ENCODE data around the gene ARHGAP35.
"Not testable (repeated sequence)": the region's sequence is repeated elsewhere in the genome, so short reads cannot be mapped to it uniquely, and the experiment has no call there.

ARHGAP35 gene

DNA sequence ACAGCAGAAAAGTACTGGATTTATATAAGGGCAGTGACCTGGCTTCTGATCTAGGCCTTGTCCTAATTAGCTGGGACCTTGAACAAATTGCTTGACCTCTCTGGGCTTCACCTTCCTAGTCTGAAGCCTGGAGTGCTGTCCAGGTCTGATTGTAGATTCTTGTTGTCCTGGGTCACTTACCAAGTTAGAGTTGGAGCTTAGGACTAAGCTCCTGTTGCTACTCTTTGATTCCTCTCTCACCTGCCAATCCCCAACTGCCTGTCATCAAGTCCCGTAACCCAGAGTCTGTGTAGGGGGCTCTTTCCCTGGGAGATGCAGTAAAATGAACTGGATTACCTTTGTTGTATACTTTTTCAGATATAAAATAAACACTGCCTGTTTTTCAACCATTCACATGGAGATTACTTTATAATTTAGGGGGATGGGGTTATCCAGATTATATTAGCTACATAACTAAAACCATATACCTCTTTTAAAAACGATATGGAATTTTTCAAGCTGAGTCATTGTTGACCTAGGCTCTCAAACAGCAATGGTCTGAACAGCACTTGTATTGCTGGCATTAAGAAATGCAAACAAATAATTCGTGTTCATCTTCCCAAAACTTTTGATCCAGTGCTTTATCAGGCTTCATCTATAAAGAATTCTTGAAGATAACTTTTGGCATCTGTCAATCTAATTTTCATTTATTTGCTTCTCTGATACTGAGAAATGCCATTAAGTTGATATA, 5.8 kb downstream of the ARHGAP35 start:
- Histone ChIP-seq H3K9me3 (ENCODE audit: control insufficient read depth in 5 of 5, low read length in 5 of 5) (no peaks in the 10 kb centered on the region), H3K27me3 (ENCODE audit: control insufficient read depth in 5 of 5, insufficient read depth in 4 of 5, low read length in 5 of 5) (no peaks in the 10 kb centered on the region), H3K36me3 (ENCODE audit: control insufficient read depth in 5 of 5, insufficient read depth in 5 of 5, low read length in 5 of 5) (no peaks in the 10 kb centered on the region), H3K27ac (ENCODE audit: low read depth, low read length) (no peak overlapping the region), H3K4me3 (ENCODE audit: low read depth in 1 of 5, low read length in 5 of 5) (no peak overlapping the region), H3K9ac (ENCODE audit: low read length in 5 of 5) (peak overlapping the region in 2 of 5 donors; percentile 1 to 18), H3K4me1 (ENCODE audit: control insufficient read depth in 5 of 5, insufficient read depth in 5 of 5, low read length in 5 of 5) (peaks cover 5 to 47% (median 45%) of the 10 kb centered on the region in 5 donors)

DNA sequence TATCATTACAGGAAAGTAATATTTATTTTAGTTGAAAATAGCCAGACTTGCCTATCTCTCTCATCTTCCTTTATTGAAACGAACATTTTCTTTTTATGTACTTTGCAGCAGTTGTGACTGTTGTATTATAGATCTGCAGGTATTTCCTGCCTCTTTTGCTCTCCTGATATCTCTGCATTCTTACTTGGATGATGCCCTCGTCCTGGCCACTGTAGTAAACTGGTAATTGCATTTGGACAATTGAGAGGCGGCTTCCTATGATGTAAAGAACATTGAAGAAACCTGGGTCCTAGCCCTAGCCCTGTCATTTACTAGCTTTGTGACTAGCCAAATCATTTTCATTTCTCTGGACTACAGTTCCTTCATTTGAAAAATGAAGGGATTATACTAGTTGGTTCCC, 6.4 kb downstream of the ARHGAP35 start:
- Histone ChIP-seq H3K9me3 (ENCODE audit: control insufficient read depth in 5 of 5, low read length in 5 of 5) (no peaks in the 10 kb centered on the region), H3K4me1 (ENCODE audit: control insufficient read depth in 5 of 5, insufficient read depth in 5 of 5, low read length in 5 of 5) (peaks cover 1 to 41% (median 39%) of the 10 kb centered on the region in 5 donors), H3K9ac (ENCODE audit: low read length in 5 of 5) (no peak overlapping the region), H3K27ac (ENCODE audit: low read depth, low read length) (no peak overlapping the region), H3K36me3 (ENCODE audit: control insufficient read depth in 5 of 5, insufficient read depth in 5 of 5, low read length in 5 of 5) (no peaks in the 10 kb centered on the region), H3K27me3 (ENCODE audit: control insufficient read depth in 5 of 5, insufficient read depth in 4 of 5, low read length in 5 of 5) (no peaks in the 10 kb centered on the region), H3K4me3 (ENCODE audit: low read depth in 1 of 5, low read length in 5 of 5) (no peak overlapping the region)

DNA sequence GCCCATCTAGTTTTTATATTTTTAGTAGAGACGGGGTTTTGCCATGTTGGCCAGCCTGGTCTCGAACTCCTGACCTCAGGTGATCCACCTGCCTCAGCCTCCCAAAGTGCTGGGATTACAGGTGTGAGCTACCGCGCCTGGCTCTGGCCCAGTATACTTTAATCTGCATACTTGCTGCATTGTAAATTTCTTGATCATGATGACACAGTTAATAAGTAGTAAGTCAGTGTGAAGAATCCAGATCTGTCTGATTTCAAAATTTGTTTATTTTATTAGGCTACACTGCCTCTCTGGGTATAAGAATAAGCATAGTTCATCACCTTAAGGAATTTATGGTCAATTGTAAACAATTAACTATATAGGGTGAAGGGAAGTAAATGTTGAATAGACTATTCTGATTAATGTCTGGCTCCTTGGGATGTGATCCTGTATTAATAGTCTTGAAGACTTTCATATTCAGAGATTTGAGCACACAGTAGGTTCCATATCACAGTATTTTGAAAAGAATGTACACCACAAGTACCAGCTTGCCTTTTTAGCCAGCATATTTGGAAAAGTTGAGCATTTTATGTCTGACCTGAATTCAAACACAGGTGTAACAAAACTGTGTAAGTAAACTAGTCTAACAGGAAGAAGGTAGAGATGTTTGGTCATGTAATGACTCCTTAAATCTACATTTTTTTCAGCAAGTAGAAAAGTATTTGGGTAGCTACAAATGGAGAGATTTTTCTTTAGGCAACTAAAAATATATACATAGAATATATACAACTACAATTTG, 7.4 kb downstream of the ARHGAP35 start:
- no peak overlapping the region for H3K4me3 ChIP-seq (ENCODE audit: low read depth in 1 of 5, low read length in 5 of 5)
- H3K4me1 ChIP-seq (ENCODE audit: control insufficient read depth in 5 of 5, insufficient read depth in 5 of 5, low read length in 5 of 5), result peaks cover 0 to 30% (median 29%) of the 10 kb centered on the region in 5 donors
- no peaks in the 10 kb centered on the region for H3K27me3 ChIP-seq (ENCODE audit: control insufficient read depth in 5 of 5, insufficient read depth in 4 of 5, low read length in 5 of 5)
- H3K27ac ChIP-seq (ENCODE audit: low read depth, low read length), result no peak overlapping the region
- no peak overlapping the region for H3K9ac ChIP-seq (ENCODE audit: low read length in 5 of 5)
- no peaks in the 10 kb centered on the region for H3K36me3 ChIP-seq (ENCODE audit: control insufficient read depth in 5 of 5, insufficient read depth in 5 of 5, low read length in 5 of 5)
- no peaks in the 10 kb centered on the region for H3K9me3 ChIP-seq (ENCODE audit: control insufficient read depth in 5 of 5, low read length in 5 of 5)

DNA sequence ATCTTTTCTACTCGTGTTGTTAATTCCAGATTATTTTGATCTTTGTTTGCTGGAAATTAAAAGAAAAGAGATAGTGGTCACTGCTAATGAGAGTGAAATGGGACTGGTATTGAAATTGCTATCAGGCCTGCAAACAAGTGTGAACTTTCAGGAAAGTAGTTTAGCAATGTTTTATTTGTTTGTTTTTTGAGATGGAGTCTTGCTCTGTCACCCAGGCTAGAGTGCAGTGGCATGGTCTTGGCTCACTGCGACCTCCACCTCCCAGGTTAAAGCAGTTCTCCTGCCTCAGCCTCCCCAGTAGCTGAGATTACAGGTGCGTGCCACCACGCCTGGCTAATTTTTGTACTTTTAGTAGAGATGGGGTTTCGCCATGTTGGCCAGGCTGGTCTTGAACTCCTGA, 10.4 kb downstream of the ARHGAP35 start:
- not testable (repeated sequence) for H3K9ac ChIP-seq (ENCODE audit: low read length in 5 of 5); H3K36me3 ChIP-seq (ENCODE audit: control insufficient read depth in 5 of 5, insufficient read depth in 5 of 5, low read length in 5 of 5); H3K27me3 ChIP-seq (ENCODE audit: control insufficient read depth in 5 of 5, insufficient read depth in 4 of 5, low read length in 5 of 5); H3K27ac ChIP-seq (ENCODE audit: low read depth, low read length); H3K4me3 ChIP-seq (ENCODE audit: low read depth in 1 of 5, low read length in 5 of 5); H3K9me3 ChIP-seq (ENCODE audit: control insufficient read depth in 5 of 5, low read length in 5 of 5); H3K4me1 ChIP-seq (ENCODE audit: control insufficient read depth in 5 of 5, insufficient read depth in 5 of 5, low read length in 5 of 5)

DNA sequence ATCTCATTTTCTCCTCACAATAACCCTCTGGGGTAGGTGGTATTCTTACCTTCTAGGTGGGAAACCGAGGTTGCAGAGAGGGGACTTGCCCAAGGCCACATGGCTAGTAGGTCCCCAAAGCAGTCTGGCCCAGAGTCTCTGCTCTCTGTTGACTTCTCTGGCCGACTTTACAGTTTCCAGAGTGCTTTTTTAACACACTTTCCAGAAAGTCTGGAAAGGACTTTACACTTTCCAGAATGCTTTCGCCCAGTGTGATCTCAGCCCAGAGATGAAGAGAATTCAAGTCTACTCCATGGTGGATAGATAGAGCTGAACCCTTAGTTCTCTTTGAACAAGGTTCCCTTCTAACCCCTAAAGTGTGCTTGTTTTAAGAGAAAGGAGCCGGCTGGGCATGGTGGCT, 12.2 kb downstream of the ARHGAP35 start:
- H3K4me3 ChIP-seq (ENCODE audit: low read depth in 1 of 5, low read length in 5 of 5), result no peak overlapping the region
- H3K9ac ChIP-seq (ENCODE audit: low read length in 5 of 5), result no peak overlapping the region
- no peaks in the 10 kb centered on the region for H3K27me3 ChIP-seq (ENCODE audit: control insufficient read depth in 5 of 5, insufficient read depth in 4 of 5, low read length in 5 of 5)
- peaks cover 0 to 2% (median 0%) of the 10 kb centered on the region in 5 donors for H3K36me3 ChIP-seq (ENCODE audit: control insufficient read depth in 5 of 5, insufficient read depth in 5 of 5, low read length in 5 of 5)
- no peak overlapping the region for H3K27ac ChIP-seq (ENCODE audit: low read depth, low read length)
- no peaks in the 10 kb centered on the region for H3K9me3 ChIP-seq (ENCODE audit: control insufficient read depth in 5 of 5, low read length in 5 of 5)
- H3K4me1 ChIP-seq (ENCODE audit: control insufficient read depth in 5 of 5, insufficient read depth in 5 of 5, low read length in 5 of 5), result no peaks in the 10 kb centered on the region

DNA sequence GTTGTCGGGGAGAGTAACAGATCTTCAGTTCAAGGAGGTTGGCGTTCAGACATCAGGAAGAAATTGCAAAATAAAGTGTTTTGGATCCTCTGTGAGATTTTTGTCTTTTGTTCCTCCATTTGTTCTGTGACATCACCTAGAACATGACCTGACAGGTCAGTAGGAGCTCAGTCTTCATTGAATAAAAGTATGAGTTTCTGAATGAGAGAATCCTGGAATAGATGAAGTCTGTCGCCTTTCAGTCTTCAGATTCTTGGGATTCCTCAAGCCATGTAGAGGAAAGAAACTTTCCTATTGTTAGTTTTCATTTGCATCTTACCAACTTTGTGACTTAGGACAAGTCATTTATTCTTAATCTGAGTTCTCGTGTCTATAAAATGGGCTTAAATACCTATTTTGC, 14.4 kb downstream of the ARHGAP35 start:
- H3K36me3 ChIP-seq (ENCODE audit: control insufficient read depth in 5 of 5, insufficient read depth in 5 of 5, low read length in 5 of 5), result peaks cover 0 to 2% (median 0%) of the 10 kb centered on the region in 5 donors
- H3K9me3 ChIP-seq (ENCODE audit: control insufficient read depth in 5 of 5, low read length in 5 of 5), result no peaks in the 10 kb centered on the region
- H3K27me3 ChIP-seq (ENCODE audit: control insufficient read depth in 5 of 5, insufficient read depth in 4 of 5, low read length in 5 of 5), result no peaks in the 10 kb centered on the region
- no peak overlapping the region for H3K27ac ChIP-seq (ENCODE audit: low read depth, low read length)
- no peak overlapping the region for H3K9ac ChIP-seq (ENCODE audit: low read length in 5 of 5)
- H3K4me1 ChIP-seq (ENCODE audit: control insufficient read depth in 5 of 5, insufficient read depth in 5 of 5, low read length in 5 of 5), result peaks cover 0 to 6% (median 0%) of the 10 kb centered on the region in 5 donors
- no peak overlapping the region for H3K4me3 ChIP-seq (ENCODE audit: low read depth in 1 of 5, low read length in 5 of 5)

DNA sequence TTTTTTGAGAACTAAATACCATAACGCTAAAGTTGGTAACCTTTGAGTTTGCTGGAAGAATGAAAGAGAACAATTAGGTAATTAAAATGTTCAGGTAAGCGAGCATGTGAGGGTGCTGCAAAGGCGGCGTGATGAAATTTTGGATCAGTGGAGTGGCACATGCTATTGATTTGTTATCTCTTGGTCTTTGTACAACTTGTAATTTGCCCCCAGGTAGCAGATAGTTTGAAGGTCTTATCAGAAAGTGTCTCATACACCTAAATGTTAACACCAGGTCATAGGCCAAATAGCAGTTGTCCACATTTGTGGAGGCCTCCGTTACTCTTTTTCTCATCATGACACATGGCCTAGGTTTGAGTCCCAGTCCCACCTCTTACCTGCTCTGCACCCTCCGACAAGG, 14.9 kb downstream of the ARHGAP35 start:
- H3K27me3 ChIP-seq (ENCODE audit: control insufficient read depth in 5 of 5, insufficient read depth in 4 of 5, low read length in 5 of 5), result no peaks in the 10 kb centered on the region
- no peak overlapping the region for H3K4me3 ChIP-seq (ENCODE audit: low read depth in 1 of 5, low read length in 5 of 5)
- peaks cover 0 to 6% (median 0%) of the 10 kb centered on the region in 5 donors for H3K4me1 ChIP-seq (ENCODE audit: control insufficient read depth in 5 of 5, insufficient read depth in 5 of 5, low read length in 5 of 5)
- no peak overlapping the region for H3K9ac ChIP-seq (ENCODE audit: low read length in 5 of 5)
- peaks cover 0 to 2% (median 0%) of the 10 kb centered on the region in 5 donors for H3K36me3 ChIP-seq (ENCODE audit: control insufficient read depth in 5 of 5, insufficient read depth in 5 of 5, low read length in 5 of 5)
- H3K27ac ChIP-seq (ENCODE audit: low read depth, low read length), result no peak overlapping the region
- no peaks in the 10 kb centered on the region for H3K9me3 ChIP-seq (ENCODE audit: control insufficient read depth in 5 of 5, low read length in 5 of 5)

DNA sequence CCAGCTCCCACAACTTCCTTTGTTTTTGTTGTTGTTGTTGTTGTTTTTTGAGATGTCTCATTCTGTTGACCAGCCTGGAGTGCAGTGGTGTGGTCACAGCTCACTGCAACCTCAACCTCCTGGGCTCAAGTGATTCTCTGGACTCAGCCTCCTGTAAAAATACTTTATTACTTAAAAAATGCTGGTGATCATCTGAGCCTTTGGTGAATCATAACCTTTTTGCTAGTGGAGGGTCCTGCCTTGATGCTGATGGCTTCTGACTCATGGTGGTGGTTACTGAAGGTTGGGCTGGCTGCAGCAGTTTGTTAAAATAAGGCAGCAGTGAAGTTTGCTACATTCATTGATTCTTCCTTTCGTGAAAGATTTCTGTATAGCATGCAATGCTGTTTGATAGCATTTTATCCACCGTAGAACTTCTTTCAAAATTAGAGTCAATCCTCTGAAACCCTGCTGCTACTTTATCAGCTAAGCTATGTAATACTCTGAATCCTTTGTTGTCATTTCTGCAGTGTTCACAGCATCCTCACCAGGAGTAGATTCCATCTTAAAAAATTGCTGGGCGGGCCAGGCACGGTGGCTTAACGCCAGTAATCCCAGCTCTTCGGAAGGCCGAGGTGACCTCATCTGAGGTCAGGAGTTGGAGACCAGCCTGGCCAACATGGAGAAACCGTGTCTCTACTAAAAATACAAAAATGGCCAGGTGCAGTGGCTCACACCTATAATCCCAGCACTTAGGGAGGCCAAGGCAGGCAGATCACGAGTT, 18.0 kb downstream of the ARHGAP35 start:
- Histone ChIP-seq H3K36me3 (ENCODE audit: control insufficient read depth in 5 of 5, insufficient read depth in 5 of 5, low read length in 5 of 5) (peaks cover 0 to 2% (median 0%) of the 10 kb centered on the region in 5 donors), H3K4me3 (ENCODE audit: low read depth in 1 of 5, low read length in 5 of 5) (no peak overlapping the region), H3K9me3 (ENCODE audit: control insufficient read depth in 5 of 5, low read length in 5 of 5) (no peaks in the 10 kb centered on the region), H3K27me3 (ENCODE audit: control insufficient read depth in 5 of 5, insufficient read depth in 4 of 5, low read length in 5 of 5) (no peaks in the 10 kb centered on the region), H3K9ac (ENCODE audit: low read length in 5 of 5) (no peak overlapping the region), H3K4me1 (ENCODE audit: control insufficient read depth in 5 of 5, insufficient read depth in 5 of 5, low read length in 5 of 5) (peaks cover 0 to 17% (median 0%) of the 10 kb centered on the region in 5 donors), H3K27ac (ENCODE audit: low read depth, low read length) (no peak overlapping the region)

DNA sequence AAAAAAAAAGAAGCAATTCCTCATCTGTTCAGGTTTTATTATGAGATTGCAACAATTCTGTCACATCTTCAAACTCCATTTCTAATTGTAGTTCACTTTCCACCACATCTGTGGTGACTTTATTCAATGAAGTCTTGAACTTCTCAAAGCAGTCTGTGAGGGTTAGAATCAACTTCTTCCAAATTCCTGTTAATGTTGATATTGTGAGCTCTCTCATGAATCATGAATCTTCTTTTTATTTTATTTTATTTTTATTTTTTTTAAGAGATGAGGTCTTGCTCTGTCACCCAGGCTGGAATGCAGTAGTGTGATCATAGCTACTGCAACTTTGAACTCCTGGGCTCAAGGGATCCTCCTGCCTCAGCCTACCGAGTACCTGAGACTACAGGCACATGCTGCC, 19.6 kb downstream of the ARHGAP35 start:
- no peak overlapping the region for H3K4me3 ChIP-seq (ENCODE audit: low read depth in 1 of 5, low read length in 5 of 5)
- H3K9me3 ChIP-seq (ENCODE audit: control insufficient read depth in 5 of 5, low read length in 5 of 5), result no peaks in the 10 kb centered on the region
- H3K4me1 ChIP-seq (ENCODE audit: control insufficient read depth in 5 of 5, insufficient read depth in 5 of 5, low read length in 5 of 5), result peaks cover 0 to 17% (median 0%) of the 10 kb centered on the region in 5 donors
- H3K27me3 ChIP-seq (ENCODE audit: control insufficient read depth in 5 of 5, insufficient read depth in 4 of 5, low read length in 5 of 5), result no peaks in the 10 kb centered on the region
- no peak overlapping the region for H3K27ac ChIP-seq (ENCODE audit: low read depth, low read length)
- H3K36me3 ChIP-seq (ENCODE audit: control insufficient read depth in 5 of 5, insufficient read depth in 5 of 5, low read length in 5 of 5), result peaks cover 0 to 2% (median 0%) of the 10 kb centered on the region in 5 donors
- H3K9ac ChIP-seq (ENCODE audit: low read length in 5 of 5), result no peak overlapping the region

DNA sequence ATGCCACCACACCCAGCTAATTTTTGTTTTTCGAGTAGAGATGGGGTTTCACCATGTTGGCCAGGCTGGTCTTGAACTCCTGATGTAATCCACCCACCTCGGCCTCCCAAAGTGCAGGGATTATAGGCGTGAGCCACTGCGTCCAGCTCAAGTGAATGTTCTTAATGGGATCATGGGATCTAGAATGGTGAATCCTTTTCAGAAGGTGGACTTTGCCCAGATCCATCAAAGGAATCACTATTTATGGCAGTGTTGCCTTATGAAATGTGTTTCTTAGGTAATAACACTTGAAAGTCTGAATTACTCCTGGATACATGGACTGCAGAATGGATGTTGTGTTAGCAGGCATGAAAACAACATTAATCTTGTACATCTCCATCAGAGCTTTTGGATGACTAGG, 20.3 kb downstream of the ARHGAP35 start:
- H3K9me3 ChIP-seq (ENCODE audit: control insufficient read depth in 5 of 5, low read length in 5 of 5), result no peaks in the 10 kb centered on the region
- no peak overlapping the region for H3K27ac ChIP-seq (ENCODE audit: low read depth, low read length)
- no peaks in the 10 kb centered on the region for H3K27me3 ChIP-seq (ENCODE audit: control insufficient read depth in 5 of 5, insufficient read depth in 4 of 5, low read length in 5 of 5)
- H3K9ac ChIP-seq (ENCODE audit: low read length in 5 of 5), result no peak overlapping the region
- no peaks in the 10 kb centered on the region for H3K36me3 ChIP-seq (ENCODE audit: control insufficient read depth in 5 of 5, insufficient read depth in 5 of 5, low read length in 5 of 5)
- H3K4me1 ChIP-seq (ENCODE audit: control insufficient read depth in 5 of 5, insufficient read depth in 5 of 5, low read length in 5 of 5), result peaks cover 0 to 17% (median 0%) of the 10 kb centered on the region in 5 donors
- H3K4me3 ChIP-seq (ENCODE audit: low read depth in 1 of 5, low read length in 5 of 5), result no peak overlapping the region

Measured in subcutaneous abdominal adipose tissue (tissue), 5 donors.